Esophagus muscularis mucosa (tissue), 4 donors: ENCODE data around the gene SLC9A8. TPM values are rescaled to one million over a fixed set of nuclear protein-coding genes. Genes with fewer than 3 reads are reported as not detected.

Experiments
- DNase-seq: peaks from one replicate; pipeline ENCODE4 v3.0.0-alpha.2; 2017; ENCODE audit errors: extremely low spot score
- H3K27ac ChIP-seq, 4 donors: fragments of 200-600 bp; sonication (generic); replicated peaks in 1 of 4; 1 replicate in 3 of 4; 2 replicates in 1 of 4; pipeline ENCODE4 v1.5.1; 2016 to 2019; ENCODE audit warnings: mild to moderate bottlenecking in 1 of 4
- H3K27me3 ChIP-seq, 4 donors: fragments of 200-600 bp; sonication (generic); one replicate each; pipeline versions ENCODE4 v1.5.1 to v1.6.0; 2016 to 2019
- H3K36me3 ChIP-seq, 4 donors: fragments of 200-600 bp; sonication (generic); one replicate each; pipeline ENCODE4 v1.5.1; 2016 to 2019
- H3K4me1 ChIP-seq, 4 donors: fragments of 200-600 bp; sonication (generic); one replicate each; pipeline ENCODE4 v1.5.1; 2016 to 2019
- H3K4me3 ChIP-seq, 4 donors: fragments of 200-600 bp; sonication (generic); 1 replicate in 2 of 4; 2 replicates in 2 of 4; pipeline ENCODE4 v1.5.1; 2016 to 2019; ENCODE audit warnings: mild to moderate bottlenecking in 4 of 4, moderate library complexity in 1 of 4
- H3K9me3 ChIP-seq, 4 donors: fragments of 200-600 bp; sonication (generic); 1 replicate in 3 of 4; 2 replicates in 1 of 4; pipeline ENCODE4 v1.5.1; 2016 to 2019
- CTCF ChIP-seq, 3 experiments: fragments of 200-600 bp in 2 of 3; fragments of 450-650 bp in 1 of 3; sonication (generic) in 2 of 3; IDR thresholded peaks; one replicate each; pipeline ENCODE4 v1.5.1; 2017 to 2019; ENCODE audit warnings: antibody characterized with exemption in 3 of 3, mild to moderate bottlenecking in 2 of 3, moderate library complexity in 1 of 3
- EP300 ChIP-seq: sonication (generic); formaldehyde crosslinking; IDR thresholded peaks from one replicate; pipeline ENCODE4 v1.6.1; 2017; ENCODE audit warnings: antibody characterized with exemption
- POLR2A ChIP-seq: fragments of 450-650 bp; IDR thresholded peaks from one replicate; pipeline ENCODE4 v1.6.1; 2017; ENCODE audit warnings: antibody characterized with exemption, moderate library complexity, mild to moderate bottlenecking, low read depth
- POLR2AphosphoS5 ChIP-seq, 2 donors: sonication (generic); formaldehyde crosslinking; IDR thresholded peaks; one replicate each; pipeline ENCODE4 v1.6.1; 2017; ENCODE audit warnings: antibody characterized with exemption in 2 of 2
- WGBS: methylation state at CpG from one replicate; pipeline ENCODE4 v1.1.5; 2018; 5-methylcytosine and 5-hydroxymethylcytosine counted together
- intact Hi-C: fragments of 100-400 bp; cut with DNase I; formaldehyde crosslinking; loops from one replicate; pipeline ENCODE4 v1.15.1; 2023
- total RNA-seq, 4 donors: library from RNA; depleted of rRNA; stranded (reverse); fragments of >200 nt; gene quantifications; one replicate each; pipeline versions ENCODE4 v1.1.0 to v1.2.1, GENCODE V29; 2016

Gene SLC9A8
- total RNA-seq, 4 donors from 2014 or later, result 7.5 to 9.0 (median 7.5) TPM

- Histone ChIP-seq H3K27me3 (no peaks in the 10 kb centered on the region), H3K4me3 (no peak overlapping the region), H3K36me3 (no peaks in the 10 kb centered on the region), H3K27ac (no peak overlapping the region), H3K9me3 (no peaks in the 10 kb centered on the region), H3K4me1 (peaks cover 0 to 14% (median 6%) of the 10 kb centered on the region in 4 donors)
- intact Hi-C loops, result no loop called here
- no peak for DNase-seq
- TF ChIP-seq POLR2A, result no peak
- TF ChIP-seq CTCF (IDR thresholded peaks at IDR 0.05), result peak in 2 of 3 experiments; percentile 12 to 22
- 88% methylated on average over 7 of the region's 7 CpGs for WGBS
These were observed 25.8 kb upstream of the SLC9A8 start for GRCh38 chr20:49786668-49787370.

- H3K9me3 ChIP-seq, result no peaks in the 10 kb centered on the region
- no peaks in the 10 kb centered on the region for H3K36me3 ChIP-seq
- no peak overlapping the region for H3K27ac ChIP-seq
- no peak overlapping the region for H3K4me3 ChIP-seq
- H3K27me3 ChIP-seq, result no peaks in the 10 kb centered on the region
- WGBS, result 87% methylated on average over 9 of the region's 9 CpGs
- H3K4me1 ChIP-seq, result peaks cover 0 to 14% (median 6%) of the 10 kb centered on the region in 4 donors
- intact Hi-C loops, result no loop called here
- TF ChIP-seq POLR2AphosphoS5 (IDR thresholded peaks at IDR 0.05) (no peak), EP300 (no peak), CTCF (IDR thresholded peaks at IDR 0.05) (no peak), POLR2A (no peak)
- DNase-seq, result no peak
These were observed 25.0 kb upstream of the SLC9A8 start for GRCh38 chr20:49787371-49788357.

GRCh38 chr20:49790077-49790798 lies 22.4 kb upstream of the SLC9A8 start:
- peaks cover 0 to 14% (median 6%) of the 10 kb centered on the region in 4 donors for H3K4me1 ChIP-seq
- no peaks in the 10 kb centered on the region for H3K27me3 ChIP-seq
- peak overlapping the region in 2 of 4 donors; percentile 0 to 23 for H3K27ac ChIP-seq
- no peaks in the 10 kb centered on the region for H3K36me3 ChIP-seq
- 53% methylated on average over 9 of the region's 9 CpGs for WGBS
- intact Hi-C loops, result no loop called here
- no peak overlapping the region for H3K4me3 ChIP-seq
- DNase-seq, result no peak
- peak in 1 of 2 donors; percentile 36 for TF ChIP-seq POLR2AphosphoS5 (IDR thresholded peaks at IDR 0.05)
- no peak for TF ChIP-seq CTCF (IDR thresholded peaks at IDR 0.05)
- TF ChIP-seq EP300, result peak; percentile 24
- no peak for TF ChIP-seq POLR2A
- no peaks in the 10 kb centered on the region for H3K9me3 ChIP-seq

- TF ChIP-seq EP300, result no peak
- TF ChIP-seq CTCF (IDR thresholded peaks at IDR 0.05), result no peak
- TF ChIP-seq POLR2AphosphoS5 (IDR thresholded peaks at IDR 0.05), result no peak
- TF ChIP-seq POLR2A, result no peak
- intact Hi-C loops, result no loop called here
- Histone ChIP-seq H3K36me3 (no peaks in the 10 kb centered on the region), H3K27ac (peak overlapping the region in 1 of 4 donors; percentile 15), H3K9me3 (no peaks in the 10 kb centered on the region), H3K4me1 (peaks cover 0 to 14% (median 6%) of the 10 kb centered on the region in 4 donors), H3K4me3 (no peak overlapping the region), H3K27me3 (no peaks in the 10 kb centered on the region)
- DNase-seq, result no peak
- WGBS, result 83% methylated on average over 1 of the region's 2 CpGs
These were observed 21.5 kb upstream of the SLC9A8 start for GRCh38 chr20:49791165-49791564.
